Activated CD4-positive, alpha-beta T cell treated with anti-CD3 and anti-CD28 coated beads for 36 hours (primary cell): ENCODE data around the gene UPB1. TPM values are rescaled to one million over a fixed set of nuclear protein-coding genes. Genes with fewer than 3 reads are reported as not detected.

Experiments used
- ATAC-seq: fragments of 200-7000 bp; cut with Tn5 transposase; one replicate; pipeline ENCODE4 v1.10.0; 2021; ENCODE audit warnings: mild to moderate bottlenecking, moderate library complexity
- CTCF ChIA-PET: fragments of 350-600 bp; sonication (Branson Sonifier 250); formaldehyde crosslinking; loops from one replicate; lab custom pipeline; 2021; ENCODE audit warnings: antibody characterized with exemption; lab: Charles Lee
- POLR2A ChIA-PET: fragments of 350-600 bp; sonication (Branson Sonifier 250); formaldehyde crosslinking; loops from one replicate; lab custom pipeline; 2021; ENCODE audit warnings: antibody characterized with exemption, inconsistent platforms; lab: Charles Lee
- DNase-seq: peaks from one replicate; pipeline ENCODE4 v3.0.0-alpha.2; 2020
- H3K27ac Mint-ChIP-seq: one replicate; pipeline ENCODE4 v1.8.0; 2021; ENCODE audit warnings: mixed read lengths
- H3K27me3 Mint-ChIP-seq: one replicate; pipeline ENCODE4 v1.8.0; 2021; ENCODE audit warnings: mixed read lengths
- H3K36me3 Mint-ChIP-seq: one replicate; pipeline ENCODE4 v1.8.0; 2021; ENCODE audit warnings: low read depth, mixed read lengths
- H3K4me1 Mint-ChIP-seq: one replicate; pipeline ENCODE4 v1.8.0; 2021; ENCODE audit warnings: mixed read lengths
- H3K4me3 Mint-ChIP-seq: one replicate; pipeline ENCODE4 v1.8.0; 2021; ENCODE audit warnings: mild to moderate bottlenecking, moderate library complexity, mixed read lengths
- H3K9me3 Mint-ChIP-seq: one replicate; pipeline ENCODE4 v1.8.0; 2021; ENCODE audit warnings: low read depth, mixed read lengths
- intact Hi-C, 2 experiments: fragments of 100-400 bp; cut with DNase I in 1 of 2; cut with micrococcal nuclease in 1 of 2; formaldehyde crosslinking; loops; one replicate each; pipeline versions ENCODE4 v1.14.2 to v1.15.1; 2022 to 2024; cut with DNase I, micrococcal nuclease
- total RNA-seq, 2 experiments: library from RNA; stranded (reverse); gene quantifications; one replicate each; pipeline ENCODE4 v1.2.3, GENCODE V29; 2021

Gene UPB1
- total RNA-seq, 2 experiments from 2014 or later: 0.16 to 0.28 TPM

DNA sequence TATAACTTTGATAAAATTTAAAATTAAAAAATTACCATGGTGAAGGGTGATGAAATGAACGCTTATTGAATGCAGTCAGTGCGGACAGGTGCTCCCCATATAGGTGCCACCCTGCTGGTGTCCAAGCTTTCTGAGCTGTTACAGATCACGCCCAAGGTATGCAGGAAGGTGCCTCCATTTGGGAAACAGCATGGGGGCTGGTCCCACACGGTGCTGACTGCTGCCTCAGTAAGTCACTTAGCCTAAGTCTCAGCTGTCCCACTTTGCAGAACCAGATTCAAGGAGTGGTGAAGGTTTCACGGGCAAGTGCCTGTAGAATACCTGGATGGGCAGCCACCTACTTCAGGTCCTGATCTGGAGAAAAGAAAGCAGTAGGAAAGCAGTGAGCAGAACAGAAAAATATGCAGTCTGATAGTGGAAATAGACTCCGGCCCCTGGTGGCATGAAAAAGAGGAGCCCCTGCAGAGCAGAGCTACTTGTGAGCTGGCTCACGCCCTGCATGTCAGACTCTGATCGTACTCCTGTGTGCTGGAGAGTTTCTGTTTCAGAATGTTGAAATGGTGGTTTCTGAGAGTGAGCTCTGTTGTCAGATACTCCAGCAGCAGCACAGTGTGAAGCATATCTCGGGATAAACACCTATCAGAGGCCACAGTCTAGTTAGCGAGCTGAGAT, 34.6 kb upstream of the UPB1 start:
- H3K27ac Mint-ChIP-seq: peak overlapping the region; percentile 21
- no peaks in the 10 kb centered on the region for H3K36me3 Mint-ChIP-seq
- H3K4me1 Mint-ChIP-seq: peaks cover 12% of the 10 kb centered on the region
- intact Hi-C loops: no loop called here
- H3K27me3 Mint-ChIP-seq: no peaks in the 10 kb centered on the region
- peak; percentile 49 for DNase-seq
- H3K9me3 Mint-ChIP-seq: no peaks in the 10 kb centered on the region
- peak; percentile 93 for ATAC-seq
- CTCF ChIA-PET: interaction anchor here (0.8 to 2.2 kb wide), 4 partner anchors 8 to 66 kb away, joined by 3 to 9 read pairs (median 3); no protein-coding TSS in a partner anchor
- H3K4me3 Mint-ChIP-seq: no peak overlapping the region
- POLR2A ChIA-PET: no interaction called here

GRCh38 chr22:24463071-24463760, 31.9 kb upstream of the UPB1 start:
- intact Hi-C loops: no loop called here
- CTCF ChIA-PET: no interaction called here
- Mint-ChIP-seq H3K4me3 (no peak overlapping the region), H3K27ac (no peak overlapping the region), H3K36me3 (no peaks in the 10 kb centered on the region), H3K27me3 (no peaks in the 10 kb centered on the region), H3K9me3 (no peaks in the 10 kb centered on the region), H3K4me1 (peaks cover 14% of the 10 kb centered on the region)
- ATAC-seq: no peak
- POLR2A ChIA-PET: interaction anchor here (0.8 kb wide), 1 partner anchor 18 kb away, joined by 3 read pairs; no protein-coding TSS in a partner anchor
- DNase-seq: no peak

- DNase-seq: peak; percentile 25
- Mint-ChIP-seq H3K27me3 (no peaks in the 10 kb centered on the region), H3K4me3 (no peak overlapping the region), H3K27ac (peak overlapping the region; percentile 48), H3K36me3 (no peaks in the 10 kb centered on the region), H3K9me3 (no peaks in the 10 kb centered on the region), H3K4me1 (peaks cover 9% of the 10 kb centered on the region)
- intact Hi-C loops: no loop called here
- ATAC-seq: peak; percentile 64
- CTCF ChIA-PET: interaction anchor here (0.6 kb wide), 2 partner anchors 39 to 312 kb away, joined by 3 read pairs; no protein-coding TSS in a partner anchor
- POLR2A ChIA-PET: interaction anchor here (0.6 to 0.7 kb wide), 2 partner anchors 43 to 66 kb away, joined by 3 read pairs; no protein-coding TSS in a partner anchor
These were observed 29.6 kb upstream of the UPB1 start for GRCh38 chr22:24465566-24465965.

DNA sequence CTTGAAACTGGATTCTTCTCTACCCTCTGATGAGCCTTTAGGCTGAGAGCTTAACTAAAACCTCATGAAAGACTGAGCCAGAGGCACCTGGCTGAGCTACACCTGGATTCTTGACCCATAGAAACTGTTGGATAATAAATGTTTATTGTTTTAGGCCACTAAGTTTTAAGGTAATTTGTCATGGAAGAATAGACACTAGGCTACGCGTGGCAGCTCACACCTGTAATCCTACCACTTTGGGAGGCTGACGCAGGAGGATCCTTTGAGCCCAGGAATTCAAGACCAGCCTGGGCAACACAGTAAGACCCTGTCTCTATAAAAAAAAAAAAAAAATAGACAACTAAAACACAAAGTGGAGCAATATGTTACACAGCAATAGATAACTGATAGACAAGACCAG, 29.2 kb upstream of the UPB1 start:
- H3K4me1 Mint-ChIP-seq: peaks cover 5% of the 10 kb centered on the region
- H3K27ac Mint-ChIP-seq: no peak overlapping the region
- intact Hi-C loops: no loop called here
- no peak for ATAC-seq
- no peak for DNase-seq
- ChIA-PET CTCF (interaction anchor here (0.6 kb wide), 1 partner anchor 313 kb away, joined by 3 read pairs; no protein-coding TSS in a partner anchor), POLR2A (interaction anchor here (0.6 to 0.7 kb wide), 3 partner anchors 44 to 193 kb away, joined by 3 read pairs; no protein-coding TSS in a partner anchor)
- no peaks in the 10 kb centered on the region for H3K9me3 Mint-ChIP-seq
- H3K4me3 Mint-ChIP-seq: no peak overlapping the region
- no peaks in the 10 kb centered on the region for H3K36me3 Mint-ChIP-seq
- no peaks in the 10 kb centered on the region for H3K27me3 Mint-ChIP-seq

DNA sequence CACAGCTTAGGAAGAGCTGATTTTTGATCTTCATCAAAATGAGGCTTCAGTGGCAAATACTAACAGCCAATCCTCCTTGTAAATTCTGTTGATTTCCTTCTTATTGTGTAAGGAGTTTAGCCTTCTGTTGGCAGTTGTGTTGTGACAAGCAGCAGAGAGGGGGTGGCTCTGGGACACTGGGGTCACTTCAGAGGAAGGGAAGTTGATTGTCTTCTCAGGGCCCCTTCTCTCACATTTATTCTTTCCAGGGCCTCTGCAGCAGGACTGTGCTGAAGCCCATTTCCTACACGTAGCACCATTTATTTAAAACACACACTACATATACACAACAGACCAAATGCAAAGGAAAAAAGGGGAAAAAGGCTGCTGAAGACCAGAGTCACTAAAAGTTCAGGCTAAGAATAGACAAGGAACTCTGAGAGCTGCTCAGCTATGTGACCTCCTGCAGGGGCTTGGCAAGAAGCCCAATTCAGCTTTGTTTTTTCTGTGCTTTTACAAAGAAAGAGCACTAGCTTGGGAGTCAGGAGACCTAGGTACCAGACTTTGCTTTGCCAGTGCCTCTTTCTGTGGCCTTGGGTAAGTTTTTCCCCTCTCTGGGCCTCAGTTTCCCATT, 28.3 kb upstream of the UPB1 start:
- intact Hi-C loops: no loop called here
- peaks cover 4% of the 10 kb centered on the region for H3K4me1 Mint-ChIP-seq
- no peaks in the 10 kb centered on the region for H3K36me3 Mint-ChIP-seq
- ATAC-seq (no peak), DNase-seq (no peak)
- ChIA-PET CTCF (interaction anchor here (0.9 kb wide), 1 partner anchor 31 kb away, joined by 3 read pairs; no protein-coding TSS in a partner anchor), POLR2A (no interaction called here)
- H3K4me3 Mint-ChIP-seq: no peak overlapping the region
- H3K9me3 Mint-ChIP-seq: no peaks in the 10 kb centered on the region
- H3K27ac Mint-ChIP-seq: no peak overlapping the region
- H3K27me3 Mint-ChIP-seq: no peaks in the 10 kb centered on the region

- CTCF ChIA-PET: interaction anchor here (0.9 kb wide), 1 partner anchor 32 kb away, joined by 3 read pairs; no protein-coding TSS in a partner anchor
- H3K9me3 Mint-ChIP-seq: no peaks in the 10 kb centered on the region
- DNase-seq (no peak), ATAC-seq (no peak)
- no peak overlapping the region for H3K4me3 Mint-ChIP-seq
- H3K36me3 Mint-ChIP-seq: no peaks in the 10 kb centered on the region
- no peaks in the 10 kb centered on the region for H3K27me3 Mint-ChIP-seq
- POLR2A ChIA-PET: no interaction called here
- intact Hi-C loops: no loop called here
- peaks cover 4% of the 10 kb centered on the region for H3K4me1 Mint-ChIP-seq
- no peak overlapping the region for H3K27ac Mint-ChIP-seq
These were observed 27.8 kb upstream of the UPB1 start for GRCh38 chr22:24467340-24467739.

GRCh38 chr22:24471570-24471969, 23.6 kb upstream of the UPB1 start:
- ChIA-PET POLR2A (no interaction called here), CTCF (interaction anchor here (0.6 kb wide), 1 partner anchor 32 kb away, joined by 3 read pairs; no protein-coding TSS in a partner anchor)
- ATAC-seq (no peak), DNase-seq (no peak)
- Mint-ChIP-seq H3K4me1 (no peaks in the 10 kb centered on the region), H3K9me3 (no peaks in the 10 kb centered on the region), H3K27ac (no peak overlapping the region), H3K4me3 (no peak overlapping the region), H3K36me3 (no peaks in the 10 kb centered on the region), H3K27me3 (no peaks in the 10 kb centered on the region)
- intact Hi-C loops: no loop called here

GRCh38 chr22:24473284-24473683, 21.8 kb upstream of the UPB1 start:
- DNase-seq: no peak
- POLR2A ChIA-PET: no interaction called here

GRCh38 chr22:24474221-24474620, 20.9 kb upstream of the UPB1 start:
- no peak for ATAC-seq
- no peaks in the 10 kb centered on the region for H3K9me3 Mint-ChIP-seq
- POLR2A ChIA-PET: no interaction called here
- no peaks in the 10 kb centered on the region for H3K36me3 Mint-ChIP-seq
- H3K27ac Mint-ChIP-seq: no peak overlapping the region
- DNase-seq: no peak
- no peaks in the 10 kb centered on the region for H3K27me3 Mint-ChIP-seq
- no peak overlapping the region for H3K4me3 Mint-ChIP-seq
- CTCF ChIA-PET: no interaction called here
- no peaks in the 10 kb centered on the region for H3K4me1 Mint-ChIP-seq
- intact Hi-C loops: no loop called here

More at GRCh38 chr22:24473284-24473683, 21.8 kb upstream of the UPB1 start:
- no peak for ATAC-seq
- CTCF ChIA-PET: interaction anchor here (0.5 kb wide), 1 partner anchor 11 kb away, joined by 3 read pairs; no protein-coding TSS in a partner anchor
- no peaks in the 10 kb centered on the region for H3K27me3 Mint-ChIP-seq
- H3K4me1 Mint-ChIP-seq: no peaks in the 10 kb centered on the region
- H3K27ac Mint-ChIP-seq: no peak overlapping the region
- intact Hi-C loops: no loop called here
- no peaks in the 10 kb centered on the region for H3K36me3 Mint-ChIP-seq
- H3K9me3 Mint-ChIP-seq: no peaks in the 10 kb centered on the region
- H3K4me3 Mint-ChIP-seq: no peak overlapping the region

DNA sequence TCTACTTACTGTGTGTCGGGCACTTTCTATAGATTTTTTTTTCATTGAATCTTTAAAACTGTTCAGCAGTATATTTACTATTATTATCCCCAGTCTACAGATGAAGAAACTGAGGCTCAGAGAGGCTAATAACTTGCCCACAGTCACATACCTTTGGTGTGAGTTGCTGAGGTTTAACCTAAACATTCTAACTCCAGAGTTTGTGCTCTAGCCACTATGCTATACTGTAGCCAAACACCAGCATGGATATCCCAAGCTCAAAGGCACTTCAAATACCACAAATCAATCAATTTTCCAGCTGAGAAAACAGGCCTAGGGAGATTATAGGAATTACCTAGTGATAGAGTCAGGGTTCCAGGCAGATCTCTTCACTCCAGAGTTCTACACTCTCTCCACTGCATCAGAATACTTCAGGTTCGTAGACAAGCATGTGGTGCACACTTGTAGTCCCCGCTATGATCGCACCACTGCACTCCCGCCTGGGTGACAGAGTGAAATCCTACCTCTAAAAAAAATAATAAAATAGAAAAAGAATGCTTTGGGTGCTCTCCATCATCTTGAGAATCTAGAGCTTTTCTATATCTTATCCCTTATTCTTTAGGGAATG, 20.4 kb upstream of the UPB1 start:
- Mint-ChIP-seq H3K27ac (no peak overlapping the region), H3K4me3 (no peak overlapping the region), H3K36me3 (no peaks in the 10 kb centered on the region), H3K27me3 (no peaks in the 10 kb centered on the region), H3K9me3 (no peaks in the 10 kb centered on the region), H3K4me1 (no peaks in the 10 kb centered on the region)
- ATAC-seq: no peak
- ChIA-PET POLR2A (no interaction called here), CTCF (interaction anchor here (0.6 kb wide), 1 partner anchor 126 kb away, joined by 3 read pairs; no protein-coding TSS in a partner anchor)
- DNase-seq: no peak
- intact Hi-C loops: no loop called here

DNA sequence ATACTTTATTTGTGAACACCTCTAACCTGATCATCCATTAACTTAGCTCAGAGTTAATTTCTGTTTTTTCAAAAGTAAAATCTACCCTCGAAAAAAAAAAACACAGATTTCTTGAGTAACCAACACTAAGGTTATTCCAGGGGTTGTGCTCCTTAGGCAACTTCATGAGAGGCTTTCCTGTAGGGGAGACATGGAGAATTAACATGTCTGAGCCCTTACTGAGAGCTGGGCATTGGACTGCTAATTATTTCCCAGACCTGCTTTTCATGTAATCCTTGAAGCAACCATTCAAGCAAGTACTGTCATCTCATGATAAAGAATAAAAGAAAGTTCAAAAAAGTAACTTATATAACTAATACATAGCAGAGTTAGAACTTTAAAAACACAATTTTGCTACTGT, 13.5 kb upstream of the UPB1 start:
- no peak overlapping the region for H3K27ac Mint-ChIP-seq
- no peak for ATAC-seq
- ChIA-PET CTCF (interaction anchor here (0.7 to 1.3 kb wide), 3 partner anchors 24 to 614 kb away, joined by 3 to 4 read pairs (median 3); no protein-coding TSS in a partner anchor), POLR2A (interaction anchor here (0.9 kb wide), 1 partner anchor 50 kb away, joined by 3 read pairs; no protein-coding TSS in a partner anchor)
- H3K9me3 Mint-ChIP-seq: no peaks in the 10 kb centered on the region
- no peak overlapping the region for H3K4me3 Mint-ChIP-seq
- no peak for DNase-seq
- H3K27me3 Mint-ChIP-seq: no peaks in the 10 kb centered on the region
- no peaks in the 10 kb centered on the region for H3K36me3 Mint-ChIP-seq
- peaks cover 20% of the 10 kb centered on the region for H3K4me1 Mint-ChIP-seq
- intact Hi-C loops: no loop called here
